ENCODE measurements around the gene ZNF526.

Gene ZNF526

DNA sequence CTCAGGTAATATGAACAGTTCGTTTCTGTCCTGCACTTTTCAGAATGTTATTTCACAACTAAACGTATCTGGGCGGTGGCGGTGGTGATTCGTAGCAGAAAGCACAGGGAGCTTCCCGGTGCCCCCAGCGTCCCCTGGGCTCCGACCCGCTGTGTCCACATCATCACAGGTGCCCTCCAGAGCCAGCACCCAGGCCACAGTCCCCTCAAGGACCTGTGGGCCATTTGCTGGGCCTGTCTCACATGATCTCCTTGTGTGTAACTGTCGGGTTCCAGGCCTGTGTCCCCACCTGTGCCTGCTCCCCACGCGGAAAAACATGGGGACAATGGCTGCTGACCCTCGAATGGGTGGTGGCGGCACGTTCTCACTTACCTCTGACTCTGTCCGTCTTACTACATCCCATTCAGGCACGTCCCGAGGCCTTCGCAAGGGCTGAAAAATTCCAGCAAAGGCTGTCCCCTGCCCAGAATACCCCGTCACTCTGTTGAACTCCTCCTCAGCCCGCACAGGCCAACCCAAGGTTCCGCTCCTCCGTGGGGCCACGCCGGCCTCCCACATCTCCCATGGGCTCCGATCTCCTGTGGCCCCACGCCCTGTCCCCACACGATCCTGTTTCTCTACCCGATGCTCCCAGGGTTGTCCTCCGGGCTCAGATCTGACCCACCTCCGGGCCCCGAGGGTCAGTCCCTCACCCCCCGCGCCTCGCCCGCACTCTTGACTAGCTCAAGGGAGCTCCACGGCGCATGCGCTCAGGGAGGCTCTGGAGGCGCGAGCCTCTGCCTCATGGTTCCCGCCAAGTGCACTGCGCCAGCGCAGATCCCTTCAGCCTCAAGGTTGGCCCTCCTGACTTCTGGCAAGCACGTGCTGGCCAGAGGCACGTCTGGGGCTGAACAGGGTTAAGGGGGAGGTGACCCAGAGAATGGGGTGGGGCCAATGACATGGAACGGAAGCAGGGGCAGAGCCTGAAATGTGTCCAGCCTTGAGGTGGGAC is 23.8 kb upstream of the ZNF526 start:
- no peak for DNase-seq

DNA sequence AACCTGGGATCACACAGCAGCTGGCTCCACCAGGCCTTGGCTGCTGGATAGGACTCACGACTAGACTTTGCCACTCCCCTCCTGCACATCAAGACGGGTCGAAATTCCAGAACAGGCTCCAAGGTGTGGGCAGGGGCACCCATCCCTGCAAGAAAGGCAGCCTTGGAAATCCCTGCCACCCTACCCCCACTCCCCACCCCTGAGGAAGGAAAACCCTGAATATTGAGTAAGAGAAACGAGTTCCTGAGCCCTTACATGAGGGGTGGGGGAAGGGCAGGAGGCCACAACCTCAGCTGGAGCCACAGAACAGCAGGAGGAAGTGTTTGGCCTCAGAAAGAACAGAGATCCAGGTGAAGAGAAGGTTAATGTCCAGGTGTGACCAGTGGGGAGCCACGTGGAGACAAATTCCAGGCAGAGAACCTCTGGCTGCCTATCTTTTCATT is 22.7 kb upstream of the ZNF526 start:
- no peak for DNase-seq

DNA sequence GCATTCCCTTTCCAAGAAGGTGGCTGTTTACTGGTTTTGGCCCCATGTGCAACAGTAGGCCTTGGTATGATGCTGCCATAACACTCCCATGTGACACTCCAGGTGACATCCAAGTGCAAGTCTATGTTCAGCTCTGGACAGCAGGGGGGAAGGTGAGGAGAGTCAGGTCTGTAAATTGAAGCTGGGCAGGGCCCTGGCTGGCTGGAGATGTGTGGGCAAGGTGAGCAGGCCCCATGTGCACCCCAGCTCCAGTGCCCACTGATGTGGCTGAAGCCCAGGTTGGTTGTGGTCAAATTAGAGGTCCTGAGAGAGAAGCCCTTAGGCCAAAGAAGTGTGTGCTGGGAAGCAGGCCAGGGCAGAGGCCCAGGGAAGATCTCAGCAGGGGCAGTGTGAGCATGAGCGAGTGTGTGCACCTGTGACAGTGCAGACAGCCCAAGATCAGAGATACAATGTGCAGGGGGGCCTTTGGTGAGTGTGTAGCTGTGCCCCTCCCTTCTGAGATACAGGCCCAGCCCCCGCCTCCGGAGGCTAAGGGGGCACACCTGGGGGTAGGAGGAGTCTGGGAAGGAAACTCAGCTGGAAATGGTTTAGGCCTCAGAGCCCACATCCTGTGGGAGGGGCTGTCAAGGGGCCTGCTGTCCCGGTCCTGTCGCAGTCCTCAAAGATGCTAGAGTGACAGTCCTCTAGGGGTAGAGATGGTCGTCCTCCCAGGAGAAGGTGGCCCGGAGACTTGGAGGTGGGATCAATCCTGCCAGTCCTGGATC is 21.3 kb upstream of the ZNF526 start:
- DNase-seq = no peak

DNA sequence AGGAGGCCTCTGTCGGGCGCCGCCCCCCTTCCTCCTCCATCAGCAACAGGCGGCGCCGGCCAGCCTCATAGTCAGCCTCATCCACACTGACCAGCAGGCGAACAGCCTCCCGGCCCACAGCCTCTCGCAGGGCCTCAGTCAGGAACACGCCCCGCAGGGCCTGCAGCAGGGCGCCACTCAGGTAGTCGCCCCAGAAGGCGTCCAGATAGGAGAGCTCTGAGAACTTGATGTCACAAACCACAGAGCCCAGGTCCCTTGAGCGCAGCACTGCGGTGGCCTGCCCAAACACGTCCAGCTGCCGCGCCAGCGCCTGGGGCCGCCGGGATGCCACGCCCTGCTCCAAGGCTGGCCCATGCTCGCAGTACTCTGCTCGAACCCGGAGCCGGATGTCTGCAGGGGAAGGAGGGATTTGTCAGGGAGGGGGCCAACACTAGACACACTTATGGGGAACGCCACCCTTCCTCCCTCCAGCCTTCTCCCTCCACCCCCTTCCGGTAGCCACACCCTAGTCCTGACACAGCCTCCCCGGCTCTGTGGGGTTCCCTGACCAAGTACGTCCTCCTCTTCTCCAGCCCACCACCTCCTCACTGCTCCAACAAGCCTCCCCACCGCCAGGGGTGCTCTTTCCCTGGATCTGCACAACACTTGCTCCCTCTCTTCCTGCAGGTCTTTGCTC is 20.5 kb upstream of the ZNF526 start:
- DNase-seq = no peak

DNA sequence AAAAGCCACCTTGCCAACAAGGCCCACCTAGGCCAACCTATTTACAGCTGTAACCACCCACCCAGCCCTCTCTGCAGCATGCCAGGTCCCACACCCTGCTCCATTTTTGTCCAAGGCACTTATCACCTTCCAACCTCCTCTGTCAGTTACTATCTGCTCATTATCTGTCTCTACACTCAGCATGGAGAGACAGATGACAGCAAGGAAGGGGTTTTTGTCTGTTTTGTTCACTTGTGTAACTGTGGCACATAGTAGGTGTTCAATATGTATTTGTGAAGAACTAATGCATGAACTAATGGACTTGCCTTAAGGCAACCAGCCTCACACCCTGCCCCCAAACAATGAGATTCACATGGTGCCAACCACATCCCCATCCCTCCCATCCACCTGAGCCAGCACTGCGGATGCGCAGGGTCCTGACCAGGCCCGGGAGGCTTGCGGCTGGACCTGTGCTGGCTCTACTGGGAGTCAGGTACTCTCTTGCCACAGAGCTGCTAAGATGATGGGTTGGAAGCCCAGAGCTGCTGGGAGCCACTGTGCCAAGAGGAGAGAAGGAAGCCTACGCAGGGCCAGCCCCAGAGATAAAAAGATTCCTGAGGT is 19.9 kb upstream of the ZNF526 start:
- DNase-seq = no peak

DNA sequence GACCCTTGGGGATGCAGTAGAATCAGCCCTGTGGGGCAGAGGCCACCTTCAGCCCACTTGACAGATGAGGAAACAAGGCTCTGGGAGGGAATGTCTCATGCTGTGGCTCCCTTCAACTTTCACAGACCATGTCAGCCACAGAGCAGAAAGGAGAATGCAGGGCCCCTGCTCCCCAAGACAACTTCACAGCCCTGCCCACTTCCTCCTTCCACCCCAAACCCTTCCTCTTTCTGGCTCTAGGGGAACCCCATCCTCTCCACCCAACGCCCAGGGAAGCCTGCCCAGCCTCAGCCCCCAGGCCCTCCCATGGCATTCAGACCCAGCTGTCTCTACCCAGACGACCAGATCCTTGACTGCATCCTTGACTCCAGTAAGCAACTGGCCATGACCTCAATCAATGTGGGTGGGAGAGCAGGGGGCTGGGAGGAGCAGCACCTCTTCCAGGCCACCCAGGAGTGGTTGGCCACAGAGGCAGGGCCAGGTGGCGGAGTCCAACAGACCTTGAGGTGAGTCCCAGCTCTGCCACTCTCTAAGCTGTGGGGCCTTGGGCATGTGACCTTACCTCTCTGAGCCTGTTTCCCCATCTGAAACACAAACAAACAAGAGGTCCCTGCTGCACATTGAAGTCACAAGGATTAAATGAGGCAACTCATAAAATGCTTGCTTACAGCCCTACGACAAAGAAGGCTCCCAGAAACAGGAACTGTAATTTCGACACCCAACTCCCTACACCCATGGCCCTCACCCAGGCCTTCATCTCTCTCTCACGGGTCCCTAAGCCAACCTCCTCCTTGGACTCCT is 18.4 kb upstream of the ZNF526 start:
- DNase-seq = peak in 14 of 56 donors; percentile 1 to 34 (median 22)

DNA sequence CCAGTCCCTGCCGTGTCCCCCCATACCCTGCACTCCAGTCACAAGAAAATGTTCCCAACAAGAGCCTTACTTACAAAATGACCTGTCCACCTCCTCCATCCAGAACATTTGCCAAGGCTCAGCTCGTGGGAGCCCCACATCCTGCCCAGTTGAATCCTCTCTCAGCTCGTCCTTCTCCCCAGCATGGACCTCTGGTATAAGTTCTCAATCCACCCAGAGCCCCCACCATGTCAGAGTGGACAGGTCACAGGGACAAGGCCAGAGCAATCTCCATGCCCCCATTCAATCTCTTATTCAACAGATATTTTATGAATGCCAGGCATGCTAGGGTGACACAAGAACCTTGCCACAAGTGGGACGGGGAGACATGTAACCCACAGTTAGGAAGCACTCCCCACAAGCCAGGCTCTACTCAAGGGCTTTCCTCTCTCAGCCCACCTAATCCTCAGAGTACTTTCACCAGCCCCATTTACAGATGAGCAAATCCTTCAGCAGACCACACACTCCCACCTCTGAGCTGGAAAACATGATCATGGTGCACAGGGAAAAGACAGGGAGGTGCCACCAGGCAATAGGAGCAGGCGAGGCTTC is 17.7 kb upstream of the ZNF526 start:
- DNase-seq = no peak

DNA sequence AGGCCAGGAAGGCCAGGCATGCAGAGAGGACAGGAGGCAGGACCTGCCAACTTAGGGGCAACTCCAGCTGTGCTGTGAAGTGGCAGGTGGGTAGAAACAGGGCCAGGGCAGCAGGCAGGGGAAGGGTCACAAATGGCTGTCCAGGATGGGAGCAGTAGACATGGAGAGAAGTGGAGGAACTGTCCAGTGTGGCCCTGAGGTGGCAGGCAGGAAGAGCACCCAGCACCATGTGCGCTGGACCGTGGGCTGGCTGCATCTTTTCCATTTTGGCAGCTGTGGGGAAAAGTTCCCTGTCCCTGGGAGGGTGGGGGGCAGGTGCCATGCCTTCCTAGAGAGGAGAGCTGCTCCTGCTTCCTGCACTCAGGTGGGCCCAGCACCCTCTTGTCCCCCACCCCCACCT is 16.4 kb upstream of the ZNF526 start:
- DNase-seq = no peak

DNA sequence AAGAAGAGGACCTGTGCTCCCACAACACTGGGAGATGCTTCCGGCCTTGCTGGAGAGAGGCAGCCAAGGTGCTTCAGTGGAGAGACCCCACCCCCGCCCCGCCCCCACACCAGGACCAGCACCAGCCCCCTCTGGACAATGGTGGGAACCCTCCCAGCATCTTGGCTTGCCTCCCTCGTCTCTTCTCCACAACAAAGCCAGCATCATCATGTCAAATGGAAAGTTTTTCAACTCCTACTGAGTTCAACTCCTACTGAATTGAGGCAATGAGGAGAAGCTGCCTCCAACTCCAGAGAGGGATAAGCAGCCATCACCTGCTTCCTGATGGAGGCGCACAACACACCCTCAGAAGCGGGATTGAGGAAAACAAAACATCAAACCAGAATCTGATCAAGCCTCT is 15.4 kb upstream of the ZNF526 start:
- DNase-seq = no peak

DNA sequence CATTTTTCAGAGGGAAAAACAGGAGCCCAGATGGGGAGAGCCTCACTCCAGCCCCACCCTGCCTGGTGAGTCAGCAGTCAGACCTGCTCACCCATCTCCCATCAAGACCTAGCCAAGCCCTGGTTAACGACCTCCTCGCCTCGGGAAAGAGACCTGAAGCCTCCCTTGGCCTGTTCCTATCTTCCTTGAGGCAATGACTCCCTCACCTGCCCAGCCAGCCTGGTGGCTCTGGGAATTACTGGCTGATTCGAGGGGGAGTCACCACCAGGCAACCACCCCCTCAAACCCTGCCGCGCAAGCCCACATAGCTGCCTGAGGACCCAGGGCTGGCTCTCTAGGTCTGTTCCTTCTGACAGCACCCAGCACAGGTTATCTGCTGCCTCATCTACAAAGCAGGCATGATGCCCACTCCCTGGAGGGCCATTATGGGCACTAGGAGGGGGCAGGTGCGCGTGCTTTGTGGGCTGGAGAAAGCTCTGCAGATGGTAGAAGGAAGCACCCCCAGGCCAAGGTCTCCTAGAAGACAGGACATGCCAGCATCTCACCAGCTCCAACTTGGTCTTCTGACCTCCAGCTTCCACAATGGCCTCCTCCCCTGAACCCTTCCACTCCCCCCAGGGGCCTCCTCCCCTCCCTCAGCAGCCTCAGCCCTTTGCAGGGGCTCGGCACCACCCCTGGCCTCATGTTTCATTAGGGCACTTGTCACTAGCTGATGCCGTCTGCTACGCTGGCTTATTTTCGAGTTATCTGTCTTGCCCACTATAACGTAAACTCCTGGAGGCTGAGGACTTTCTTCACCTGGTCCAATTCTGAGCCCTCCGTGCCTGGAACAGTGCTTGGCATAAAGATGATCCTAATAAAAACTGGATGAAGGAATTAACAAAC is 13.0 kb upstream of the ZNF526 start:
- no peak for DNase-seq

DNA sequence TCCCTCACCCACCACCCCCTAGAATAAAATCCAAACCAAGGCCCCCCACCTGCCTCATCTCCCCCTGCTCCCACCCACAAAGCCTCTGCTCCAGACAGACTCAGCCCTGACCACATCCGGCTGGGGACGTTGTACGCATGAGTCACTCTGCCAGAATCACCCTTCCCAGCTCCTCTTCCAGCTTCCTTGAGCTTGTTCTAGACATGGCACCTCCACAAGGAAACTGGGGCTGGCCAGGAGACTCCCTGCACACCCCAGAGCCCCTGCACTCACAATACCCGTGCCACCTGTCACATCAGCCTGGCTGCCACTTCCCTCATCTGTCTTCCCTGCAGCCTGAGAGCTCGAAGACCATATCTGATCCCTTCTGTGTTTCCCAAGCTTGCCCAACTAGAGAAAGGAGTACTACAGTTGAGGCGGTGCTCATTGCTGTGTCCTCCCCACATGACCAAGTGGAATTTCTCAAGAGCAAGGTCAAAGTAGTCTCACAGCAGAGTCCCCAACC is 12.3 kb upstream of the ZNF526 start:
- DNase-seq = no peak

DNA sequence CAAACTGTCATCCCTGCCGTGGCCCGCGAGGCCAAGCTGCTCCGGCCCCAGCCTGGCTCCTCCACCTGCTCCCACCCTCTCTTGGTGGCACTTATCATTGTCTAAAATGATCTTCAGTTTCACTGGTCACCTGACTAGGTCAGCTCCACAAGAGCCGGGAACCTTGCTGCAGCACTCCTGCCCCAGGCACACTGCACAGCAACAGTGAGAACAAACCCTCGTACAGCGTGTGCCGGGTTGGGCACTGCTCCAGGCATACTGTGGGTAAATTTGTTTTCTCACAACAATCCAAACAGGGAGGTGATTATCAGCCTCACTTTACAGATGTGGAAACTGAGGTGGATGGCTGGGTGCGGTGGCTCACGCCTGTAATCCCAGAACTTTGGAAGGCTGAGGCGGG is 11.5 kb upstream of the ZNF526 start:
- DNase-seq = no peak

DNA sequence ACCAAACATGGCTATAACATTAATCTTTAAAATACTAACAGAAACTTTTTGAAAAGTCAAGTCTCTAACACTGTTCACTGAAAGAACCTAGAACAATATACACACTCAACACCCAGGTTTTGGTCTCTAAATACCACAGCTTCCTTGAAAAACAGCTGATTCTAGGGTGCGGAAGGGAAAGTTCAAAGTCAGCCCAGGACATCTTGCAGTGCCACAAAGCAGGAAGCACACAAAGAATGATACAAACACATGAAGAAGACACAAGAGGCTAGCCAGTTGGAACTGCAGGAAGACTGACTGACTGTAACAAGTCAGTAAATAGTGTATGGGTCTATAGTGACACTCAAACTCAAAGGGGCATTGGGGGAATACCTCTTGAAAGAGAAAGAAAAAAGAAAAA is 7.2 kb upstream of the ZNF526 start:
- DNase-seq = no peak

DNA sequence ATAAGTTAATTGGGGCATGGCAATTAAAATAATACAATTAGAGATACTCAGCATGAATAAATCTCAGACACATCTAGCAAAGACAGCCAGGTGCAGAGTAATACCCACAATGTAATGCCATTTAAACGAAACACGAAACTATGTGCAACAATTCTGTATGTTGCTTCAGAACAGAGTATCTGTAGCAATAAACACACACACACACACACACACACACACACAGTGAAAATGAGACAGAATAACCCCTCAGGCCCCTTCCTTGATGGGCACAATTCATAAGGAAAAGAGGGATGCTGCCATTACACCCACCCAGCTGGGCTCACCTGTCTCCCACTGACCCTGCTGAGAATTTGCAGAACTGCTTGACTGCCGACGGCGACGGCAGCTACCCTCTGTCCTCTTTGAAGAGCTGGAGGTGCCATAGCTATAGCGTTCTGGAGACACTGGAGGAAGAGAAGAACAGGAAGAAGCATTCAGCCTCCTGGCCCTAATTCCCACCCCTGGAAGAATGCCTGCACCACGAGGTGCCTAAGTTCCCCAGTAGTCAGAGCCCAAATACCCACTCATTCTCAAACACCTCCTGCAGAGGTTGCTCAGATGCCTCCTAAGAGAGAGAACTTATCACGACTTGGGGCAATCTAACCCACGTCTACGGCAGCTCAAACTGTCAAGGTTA is 5.2 kb upstream of the ZNF526 start:
- no peak for DNase-seq

DNA sequence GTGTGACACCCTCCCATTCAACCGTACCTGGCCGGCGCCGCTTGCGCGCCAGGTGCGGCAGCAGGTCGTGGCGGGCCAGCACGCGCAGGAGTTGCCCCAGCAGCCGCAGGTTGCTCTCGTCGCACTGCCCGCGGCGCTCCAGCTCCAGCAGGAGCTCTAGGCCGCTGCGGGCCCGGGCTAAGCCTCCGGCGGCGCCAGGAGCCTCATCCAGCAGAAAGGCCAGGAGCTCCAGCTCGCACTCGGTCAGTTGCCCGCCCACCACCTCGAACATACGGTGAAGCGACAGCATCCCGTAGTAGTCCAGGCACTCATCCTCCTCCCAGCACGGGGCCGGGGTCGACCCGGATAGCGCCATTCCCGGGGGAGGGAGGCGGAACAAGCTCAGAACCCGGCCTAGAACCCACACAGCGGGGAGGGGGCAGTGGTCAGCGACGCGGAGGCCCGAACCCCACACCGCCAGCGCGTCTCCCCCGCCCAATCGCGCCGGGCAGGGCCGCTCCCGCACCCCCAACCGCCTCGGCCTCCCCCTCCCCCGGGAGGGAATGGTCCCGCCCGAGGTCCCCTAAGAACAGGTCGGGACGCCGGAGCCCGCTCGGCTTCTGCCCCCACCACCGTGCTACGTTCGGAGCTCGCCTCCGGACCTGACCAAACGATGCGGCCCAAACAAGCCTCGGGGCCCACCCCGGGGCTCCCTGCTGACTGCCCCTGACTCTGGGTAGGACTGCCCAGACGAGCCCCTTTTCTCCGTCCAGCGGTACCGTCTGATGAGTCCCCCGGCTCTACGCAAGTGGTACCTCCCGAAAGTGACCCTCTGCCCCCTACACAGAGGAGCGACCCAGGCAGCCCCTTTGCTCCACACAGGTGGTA is 3.2 kb upstream of the ZNF526 start:
- DNase-seq = peak in 35 of 56 donors; percentile 21 to 78 (median 48)

DNA sequence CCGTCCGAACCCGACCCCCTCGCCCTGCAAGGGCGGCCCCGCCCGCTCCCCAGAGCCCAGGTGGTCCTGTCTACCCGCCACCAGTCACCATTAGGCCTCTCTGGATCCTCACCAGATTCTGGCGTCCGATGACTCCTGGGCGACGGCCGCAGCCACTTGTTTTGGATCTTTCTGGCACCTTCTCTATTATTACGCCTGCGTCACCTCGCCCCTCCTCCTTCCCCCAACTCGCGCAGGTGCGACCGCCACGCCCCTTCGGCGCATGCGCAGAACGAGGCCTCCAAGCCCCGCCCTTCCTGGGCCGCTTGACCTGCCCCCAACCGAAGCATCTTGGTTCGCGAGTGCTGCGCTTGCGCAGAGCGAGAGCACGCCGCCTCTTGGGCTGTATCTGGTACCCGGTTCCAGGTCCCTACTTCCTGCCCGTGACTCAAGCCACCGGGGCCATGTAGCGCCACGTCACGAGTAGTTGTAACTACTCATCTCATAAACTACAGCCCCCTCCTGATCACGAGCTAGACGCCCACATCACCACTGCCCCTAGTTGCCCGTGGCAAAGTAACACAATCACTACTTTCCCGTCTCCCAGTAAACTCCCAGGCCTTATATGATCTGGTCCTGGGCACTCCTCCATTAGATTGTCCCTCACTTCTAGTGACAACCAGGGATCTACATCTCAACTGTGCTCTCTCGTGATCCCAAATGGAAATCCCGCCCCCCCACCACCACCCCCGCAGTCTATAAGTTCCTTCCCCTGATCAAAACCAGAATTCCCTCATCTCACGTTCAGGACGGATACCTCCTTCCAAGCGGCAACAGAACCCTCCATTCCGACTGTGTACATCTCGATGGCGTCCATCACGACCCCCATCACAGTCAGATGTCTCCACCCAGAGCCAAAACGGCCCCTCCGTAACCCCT is 2.3 kb upstream of the ZNF526 start, which contains the start of gene DEDD2:
Gene DEDD2 (minus strand): TSS at position 158 of the 918 bp plus-strand sequence. CDS start 670 bp downstream, outside the sequence.
- DNase-seq = peak; percentile 37 to 99 (median 94)

All from nucleus accumbens (tissue), 56 donors.